Measurements from ENCODE around the gene FOXP4. TPM values are rescaled to one million over a fixed set of nuclear protein-coding genes. Genes with fewer than 3 reads are reported as not detected.

Gene FOXP4
- total and polyA plus RNA-seq, 2 of the 13 experiments (the other 11 are each of a cell fraction or from before 2014, with no cell fraction given) = 11.0 to 12.4 TPM

- TF ChIP-seq ZNF260 (CRISPR knock-in tag; IDR thresholded peaks at IDR 0.05; ENCODE audit: borderline replicate concordance, low read depth) (no peak), SRF (IDR thresholded peaks at IDR 0.05; ENCODE audit: low read depth, low read length) (no peak), RFX3 (CRISPR knock-in tag; IDR thresholded peaks at IDR 0.05) (no peak), AKAP8 (CRISPR knock-in tag; IDR thresholded peaks at IDR 0.05) (no peak), ZNF326 (CRISPR knock-in tag; IDR thresholded peaks at IDR 0.05; ENCODE audit: borderline replicate concordance) (no peak), NFE2L1 (CRISPR knock-in tag; IDR thresholded peaks at IDR 0.05; ENCODE audit: borderline replicate concordance) (no peak), ZBTB25 (CRISPR knock-in tag; IDR thresholded peaks at IDR 0.05) (no peak; the same call in 1 of the 2 replicates), CHD2 (IDR thresholded peaks at IDR 0.05; ENCODE audit: low read depth, low read length) (no peak), THRA (CRISPR knock-in tag; IDR thresholded peaks at IDR 0.05; ENCODE audit: borderline replicate concordance) (no peak), ETV5 (CRISPR knock-in tag; IDR thresholded peaks at IDR 0.05; ENCODE audit: borderline replicate concordance) (no peak), SAFB2 (CRISPR knock-in tag; IDR thresholded peaks at IDR 0.05; ENCODE audit: borderline replicate concordance, low read depth) (no peak), CSRNP2 (CRISPR knock-in tag; conservative IDR thresholded peaks at IDR 0.05; ENCODE audit: low read depth) (no peak), E2F2 (CRISPR knock-in tag; IDR thresholded peaks at IDR 0.05; ENCODE audit: borderline replicate concordance) (0 out of 2 replicates have a peak, but pooled peaks have one; percentile 57), FOSL1 (CRISPR knock-in tag; IDR thresholded peaks at IDR 0.05; ENCODE audit: borderline replicate concordance) (no peak), IRX3 (CRISPR knock-in tag; IDR thresholded peaks at IDR 0.05; ENCODE audit: borderline replicate concordance, low read depth) (no peak), GATAD2A (CRISPR knock-in tag; IDR thresholded peaks at IDR 0.05) (no peak), ZNF121 (CRISPR knock-in tag; IDR thresholded peaks at IDR 0.05) (0 out of 2 replicates have a peak, but pooled peaks have one; percentile 37), ZNF205 (CRISPR knock-in tag; IDR thresholded peaks at IDR 0.05) (no peak), ZBTB33 (CRISPR knock-in tag; IDR thresholded peaks at IDR 0.05) (no peak; the same call in 1 of the 2 replicates), ZNF350 (CRISPR knock-in tag; IDR thresholded peaks at IDR 0.05; ENCODE audit: borderline replicate concordance, low read depth) (peak; percentile 27; the same call in 1 of the 2 replicates), SALL2 (CRISPR knock-in tag; IDR thresholded peaks at IDR 0.05) (0 out of 2 replicates have a peak, but pooled peaks have one; percentile 29)
Measured at GRCh38 chr6:41577356-41578216, 31.4 kb downstream of the FOXP4 start (continued).

All from HepG2 (cell line).